GM19035 (cell line): Measurements from ENCODE around the gene FAM170A.
A peak's percentile ranks its signal among the peaks of the same experiment; 100 is the strongest.

Source experiments
- ATAC-seq: cut with Tn5 transposase; IDR thresholded peaks from one replicate; pipeline ENCODE4 v1.9.1; 2021; ENCODE audit not compliant: unreplicated experiment

The FAM170A gene

DNA sequence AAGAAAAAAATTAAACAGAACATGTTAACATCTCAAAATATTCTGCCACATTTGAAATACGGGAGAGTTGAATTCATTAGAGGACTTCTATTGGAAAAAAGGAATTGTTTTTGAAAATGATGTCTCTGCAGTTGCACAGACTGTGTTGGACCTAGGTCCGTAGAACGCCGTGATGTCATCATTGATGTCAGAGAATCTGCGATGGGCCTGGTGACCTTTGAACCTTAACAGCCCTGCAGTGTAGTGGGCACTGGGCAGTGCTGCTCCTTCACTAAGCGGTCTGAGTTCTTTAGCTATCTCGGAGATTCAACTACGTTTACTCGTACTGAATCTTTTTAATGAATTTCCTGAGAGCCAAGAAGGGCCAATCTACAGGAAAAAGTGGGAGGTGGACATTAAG lies at the start of gene FAM170A:
Gene FAM170A (plus strand): TSS at position 220 of the 400 bp plus-strand sequence. CDS start 211 bp downstream, outside the sequence.
- ATAC-seq: no peak

DNA sequence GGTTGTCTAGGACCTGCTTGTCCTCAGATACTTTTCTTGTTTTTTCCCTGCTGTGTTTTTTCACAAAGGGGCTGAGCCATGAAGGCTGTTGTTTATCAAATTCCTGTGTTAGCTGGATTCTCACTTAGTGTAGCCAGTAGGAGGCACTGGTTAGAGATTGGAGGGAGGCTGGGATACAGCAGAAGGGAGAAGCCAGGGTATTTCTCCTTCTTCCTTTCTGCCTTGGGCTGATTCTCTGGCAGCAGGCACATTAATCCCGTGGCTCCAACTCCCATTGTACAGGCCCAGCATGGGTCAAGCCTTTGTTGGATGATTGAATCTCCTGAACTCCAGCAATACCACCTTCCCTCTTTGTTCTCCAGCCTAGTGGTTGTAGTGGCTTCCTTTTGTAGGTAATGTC lies 46.4 kb upstream of the FAM170A start:
- no peak for ATAC-seq

DNA sequence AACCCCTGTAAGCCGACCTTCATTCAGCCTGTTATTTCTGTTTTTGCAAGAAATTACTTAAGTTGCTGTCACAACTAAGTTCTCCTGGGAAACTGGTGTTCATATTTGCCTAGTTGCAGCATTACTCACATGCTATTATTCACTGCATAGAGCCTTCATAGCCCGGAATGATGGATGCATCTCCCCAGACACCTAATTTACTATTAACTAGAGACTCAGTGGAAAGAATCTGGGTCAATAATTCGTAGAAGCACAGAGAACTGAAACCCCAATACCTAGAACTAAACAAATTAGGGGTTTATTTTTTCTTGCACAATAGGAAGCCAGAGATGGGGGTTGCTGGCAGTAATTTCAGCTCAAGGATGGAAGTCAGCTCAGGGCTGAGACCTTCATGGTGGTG lies 45.7 kb upstream of the FAM170A start:
- ATAC-seq: peak; percentile 64

DNA sequence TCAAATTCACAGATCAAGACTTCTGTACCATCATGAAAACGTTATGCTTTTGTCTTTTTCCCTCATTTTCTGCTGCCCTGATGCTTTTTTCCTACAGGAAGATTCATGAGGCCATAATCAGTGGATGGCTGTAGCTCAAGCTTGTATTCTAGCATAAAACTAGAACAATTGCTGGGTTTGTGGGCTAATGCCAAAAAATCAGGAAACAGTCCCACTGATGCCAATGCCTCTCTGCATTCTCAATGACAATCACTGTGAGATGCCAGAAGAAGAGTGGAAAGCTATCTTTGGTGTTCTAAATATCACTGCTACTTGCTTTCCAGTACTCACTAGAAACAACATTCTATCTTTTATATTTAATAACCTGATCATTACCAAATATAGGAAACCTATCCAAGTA lies 33.3 kb upstream of the FAM170A start:
- ATAC-seq: no peak

DNA sequence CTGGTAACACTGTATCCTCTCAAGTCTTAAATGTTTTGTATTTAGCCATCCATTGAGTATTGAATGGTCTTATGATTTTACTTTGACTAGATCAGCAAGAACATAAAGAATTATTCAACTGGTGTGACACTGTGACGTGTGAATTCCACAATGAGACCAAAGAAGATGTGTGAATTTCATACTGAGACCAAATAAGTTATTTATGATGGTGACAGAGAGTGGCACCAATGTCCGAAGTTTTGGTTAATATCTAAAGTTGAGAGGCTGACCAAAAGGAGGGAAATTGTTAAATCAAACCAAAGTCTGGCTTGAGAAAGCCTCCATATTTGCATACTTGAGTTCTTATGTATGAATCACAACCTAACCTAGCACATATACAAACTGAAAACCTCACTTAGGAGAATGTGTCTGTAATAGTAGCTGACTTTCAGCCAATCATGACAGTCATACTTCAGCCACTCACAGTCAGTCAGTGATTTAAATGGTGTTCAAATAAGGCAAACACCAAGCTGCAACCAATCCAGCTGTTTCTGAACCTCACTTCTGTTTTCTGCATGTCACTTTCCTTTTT lies 31.5 kb upstream of the FAM170A start:
- no peak for ATAC-seq

DNA sequence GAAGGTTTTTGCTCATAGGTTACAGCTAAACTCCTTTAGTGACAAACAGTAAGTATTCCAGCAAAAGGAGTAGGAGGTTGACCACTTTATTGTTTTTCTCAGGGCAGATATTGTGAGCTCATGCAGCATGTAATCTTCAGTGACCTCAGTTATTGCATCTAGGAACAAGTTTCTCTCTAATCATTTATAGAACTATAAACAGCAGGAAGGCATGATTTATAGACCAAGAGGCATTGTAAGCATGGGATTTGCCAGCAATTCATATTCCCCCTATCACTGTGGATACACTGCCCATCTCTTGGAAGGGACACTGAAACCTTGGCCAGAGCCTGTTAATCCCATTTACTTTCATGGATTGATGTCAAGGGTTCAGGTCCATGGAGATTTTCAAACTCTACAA lies 15.4 kb upstream of the FAM170A start:
- ATAC-seq: no peak

GRCh38 chr5:119614838-119615237 lies 14.5 kb upstream of the FAM170A start:
- no peak for ATAC-seq

- ATAC-seq: no peak
Observed at GRCh38 chr5:119626086-119626485, 3.3 kb upstream of the FAM170A start.

DNA sequence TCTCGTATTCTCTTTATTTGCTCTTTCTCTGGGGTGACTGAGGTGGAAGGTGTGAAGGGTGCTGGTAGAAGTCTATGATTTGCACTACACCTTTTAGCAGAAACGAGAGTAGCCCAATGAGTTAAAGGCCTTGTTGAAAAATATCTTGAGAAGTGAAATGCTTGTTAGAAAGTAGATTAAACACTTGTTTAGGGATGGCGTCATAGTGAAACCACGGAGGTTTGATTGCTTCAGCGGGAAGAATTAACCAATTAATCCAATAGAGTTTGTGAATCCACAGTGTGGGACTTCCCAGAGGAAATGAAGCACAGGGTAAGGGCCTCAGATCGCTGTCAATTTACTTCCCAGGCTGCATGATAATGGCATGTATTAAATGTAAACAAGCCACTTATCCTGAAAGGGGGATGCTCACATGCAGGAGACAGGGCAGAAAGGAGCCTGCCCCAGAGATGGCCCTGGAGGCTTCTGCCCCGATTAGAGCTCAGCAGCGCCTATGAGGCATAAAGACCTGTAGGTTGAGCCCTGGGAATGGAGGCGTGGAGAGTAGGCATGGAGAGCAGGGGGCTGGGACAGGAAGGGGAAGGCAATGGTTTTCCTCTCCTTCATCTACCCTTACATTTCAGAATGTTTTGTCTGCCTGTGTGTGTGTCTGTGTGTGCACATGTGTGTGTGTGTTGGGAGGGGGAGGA lies 1.5 kb downstream of the FAM170A start:
- no peak for ATAC-seq

- no peak for ATAC-seq
Observed at GRCh38 chr5:119631660-119632059, 2.3 kb downstream of the FAM170A start.

DNA sequence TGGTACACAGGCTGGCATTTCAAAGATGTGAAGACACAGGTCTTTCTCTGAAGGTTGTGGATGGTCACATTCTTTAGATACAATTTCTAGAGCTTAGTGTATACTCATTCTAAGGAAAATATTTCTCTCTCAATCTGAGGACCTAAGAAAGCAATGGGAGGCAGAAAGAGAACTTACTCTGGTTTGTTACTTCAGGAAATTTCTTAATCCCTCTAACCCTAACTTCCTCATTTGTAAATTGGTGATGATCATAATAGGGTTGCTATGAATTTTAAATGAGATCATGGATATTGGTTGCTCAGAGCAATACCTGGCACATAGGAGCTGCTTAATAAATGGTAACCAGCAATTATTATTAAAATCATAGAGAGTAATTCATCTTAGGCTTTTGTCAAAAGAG lies 22.1 kb downstream of the FAM170A start:
- ATAC-seq: no peak

GRCh38 chr5:119655061-119655460 lies 25.7 kb downstream of the FAM170A start:
- ATAC-seq: no peak

GRCh38 chr5:119656023-119656422 lies 26.7 kb downstream of the FAM170A start:
- no peak for ATAC-seq

GRCh38 chr5:119666542-119666941 lies 37.2 kb downstream of the FAM170A start:
- ATAC-seq: no peak

DNA sequence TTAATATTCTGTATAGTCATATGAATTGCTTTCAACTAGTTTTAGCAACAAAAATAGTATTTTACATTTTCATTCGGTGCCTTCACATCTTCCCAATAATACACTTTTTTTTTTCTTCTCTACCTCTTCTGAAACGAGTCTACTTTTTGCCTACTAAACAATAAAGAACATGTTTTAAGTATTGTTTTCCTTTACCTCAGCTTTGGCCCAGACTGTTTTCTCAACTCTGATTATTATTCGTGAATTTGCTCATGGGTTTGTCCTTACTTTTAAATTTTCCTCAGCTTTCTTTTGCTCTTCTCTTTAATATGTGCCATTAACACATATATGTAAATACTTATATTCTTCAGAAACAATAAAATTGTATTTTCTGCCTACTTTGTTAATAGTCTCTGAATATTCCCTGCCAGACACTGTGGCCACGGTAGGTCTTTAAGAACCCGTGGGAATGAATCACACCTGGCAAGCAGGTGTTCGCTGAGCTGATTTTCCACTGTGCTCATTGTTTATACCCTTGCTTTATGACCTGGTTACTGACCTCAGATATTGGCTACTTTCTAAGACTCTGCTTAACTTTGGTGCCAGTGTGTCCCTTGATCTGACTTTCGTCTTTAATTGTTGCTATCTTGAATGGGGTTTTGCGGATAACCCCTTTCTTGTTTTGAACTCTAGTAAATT lies 49.1 kb downstream of the FAM170A start:
- ATAC-seq: no peak

GRCh38 chr5:119680080-119680479 lies 50.7 kb downstream of the FAM170A start:
- no peak for ATAC-seq

DNA sequence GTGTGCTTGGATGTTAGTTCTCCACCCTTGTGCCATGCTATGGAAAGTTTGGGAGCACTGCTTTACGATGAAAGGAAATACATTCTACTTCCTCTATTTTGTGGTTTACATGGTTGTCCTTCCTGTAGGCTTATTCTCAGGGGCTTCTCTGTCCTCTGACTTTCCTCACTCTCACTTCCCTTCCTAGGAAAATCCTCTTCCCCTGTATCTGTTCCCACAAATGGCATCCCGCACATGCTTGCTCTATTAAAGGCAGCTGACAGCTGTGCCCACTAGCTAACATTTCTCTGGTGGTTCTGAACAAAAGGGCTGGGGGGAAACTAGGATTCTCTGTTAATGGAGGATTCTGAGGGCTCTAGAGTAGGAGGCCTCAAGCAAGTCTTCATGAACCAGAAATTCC lies 52.4 kb downstream of the FAM170A start:
- no peak for ATAC-seq

DNA sequence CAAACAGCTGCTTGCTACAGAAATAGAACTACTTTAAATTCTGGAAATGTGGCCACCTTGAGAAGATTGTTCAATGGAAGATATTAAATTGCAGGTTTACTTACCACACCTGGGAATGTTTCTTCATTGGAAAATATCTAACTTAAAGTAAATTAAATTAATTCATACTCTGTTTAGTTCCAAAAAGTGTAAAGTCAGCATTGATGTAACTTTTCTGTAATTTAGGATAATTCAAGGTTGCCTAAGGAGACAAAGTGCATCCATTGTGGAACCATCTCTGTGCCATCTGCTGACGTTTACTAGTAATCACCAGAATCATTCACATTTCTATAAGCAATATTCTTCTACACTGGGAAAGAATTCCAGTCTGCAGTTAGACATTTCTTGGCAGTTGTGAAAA lies 53.0 kb downstream of the FAM170A start:
- no peak for ATAC-seq
